SK-N-SH (cell line): ENCODE results near the gene TMEM89. TPM values are rescaled to one million over a fixed set of nuclear protein-coding genes. Genes with fewer than 3 reads are reported as not detected.

Source experiments
- CTCF ChIA-PET: fragments of 300-600, 350-600 bp; formaldehyde crosslinking; extraction: SDS; loops from one replicate; lab custom pipeline; 2021; lab: Yijun Ruan, JAX
- POLR2A ChIA-PET: fragments of 350-600 bp; sonication (Branson Sonifier 250); formaldehyde crosslinking; extraction: SDS; loops from one replicate; lab custom pipeline; 2020; ENCODE audit warnings: antibody characterized with exemption, inconsistent platforms; lab: Yijun Ruan, JAX
- DNase-seq: peaks from one replicate; pipeline ENCODE4 v3.0.0; 2012
- H2AFZ ChIP-seq: fragments of 200-600 bp; sonication (generic); 2 replicates; pipeline ENCODE4 v1.8.1; 2016; ENCODE audit warnings: antibody characterized with exemption, mild to moderate bottlenecking, low read depth
- H3F3A ChIP-seq: fragments of 200-600 bp; sonication (generic); replicated peaks from 2 replicates; pipeline ENCODE3; 2016; ENCODE audit warnings: antibody characterized with exemption, mild to moderate bottlenecking; ENCODE audit not compliant: insufficient read depth
- H3K27ac ChIP-seq, 2 experiments: fragments of 200-500 bp in 1 of 2; fragments of 200-600 bp in 1 of 2; sonication (Bioruptor generic) in 1 of 2; sonication (generic), shearing (Covaris generic) in 1 of 2; 2 replicates each; pipeline versions ENCODE4 v1.5.1 to v1.6.1; 2014 to 2016; ENCODE audit warnings: low read depth in 2 of 2, inconsistent platforms in 1 of 2, low read length in 1 of 2, mild to moderate bottlenecking in 1 of 2, mixed read lengths in 1 of 2
- H3K27me3 ChIP-seq: fragments of 200-600 bp; sonication (generic), shearing (Covaris generic); 2 replicates; pipeline ENCODE4 v1.6.1; 2016; ENCODE audit warnings: mixed run types; ENCODE audit not compliant: insufficient read depth
- H3K36me3 ChIP-seq, 2 experiments: fragments of 200-500 bp in 1 of 2; fragments of 200-600 bp in 1 of 2; sonication (Bioruptor generic) in 1 of 2; sonication (generic) in 1 of 2; replicated peaks in 1 of 2; 2 replicates each; pipeline versions ENCODE3 to v1.5.1; 2014 to 2016; ENCODE audit warnings: low read length in 1 of 2, mild to moderate bottlenecking in 1 of 2; ENCODE audit not compliant: insufficient read depth in 2 of 2, control insufficient read depth in 1 of 2
- H3K4me1 ChIP-seq, 2 experiments: fragments of 200-500 bp in 1 of 2; fragments of 200-600 bp in 1 of 2; sonication (Bioruptor generic) in 1 of 2; sonication (generic), shearing (Covaris generic) in 1 of 2; 2 replicates each; pipeline versions ENCODE4 v1.5.1 to v1.6.1; 2014 to 2016; ENCODE audit warnings: low read depth in 1 of 2, low read length in 1 of 2, mixed run types in 1 of 2; ENCODE audit not compliant: insufficient read depth in 2 of 2, control insufficient read depth in 1 of 2
- H3K4me2 ChIP-seq: fragments of 200-600 bp; sonication (generic), shearing (Covaris generic); 2 replicates; pipeline ENCODE4 v1.6.1; 2017; ENCODE audit warnings: mixed run types
- H3K4me3 ChIP-seq, 2 experiments: fragments of 200-500 bp in 1 of 2; fragments of 200-600 bp in 1 of 2; sonication (Bioruptor generic) in 1 of 2; sonication (generic), shearing (Covaris generic) in 1 of 2; 2 replicates each; pipeline versions ENCODE4 v1.5.1 to v1.8.1; 2014 to 2016; ENCODE audit warnings: low read depth in 2 of 2, inconsistent platforms in 1 of 2, low read length in 1 of 2, mild to moderate bottlenecking in 1 of 2, mixed read lengths in 1 of 2, moderate library complexity in 1 of 2
- H3K79me2 ChIP-seq: fragments of 200-600 bp; sonication (generic); 2 replicates; pipeline ENCODE4 v1.8.1; 2017; ENCODE audit warnings: mild to moderate bottlenecking; ENCODE audit not compliant: insufficient read depth
- H3K9ac ChIP-seq: fragments of 200-600 bp; sonication (generic); 2 replicates; pipeline ENCODE4 v1.6.1; 2017; ENCODE audit warnings: mixed run types
- H3K9me2 ChIP-seq: fragments of 200-600 bp; sonication (generic); 2 replicates; pipeline ENCODE4 v1.6.1; 2017; ENCODE audit warnings: mixed run types
- H3K9me3 ChIP-seq: fragments of 200-600 bp; sonication (generic); 2 replicates; pipeline ENCODE4 v1.6.1; 2017; ENCODE audit warnings: mixed run types, mild to moderate bottlenecking, moderate library complexity
- H4K20me1 ChIP-seq: fragments of 200-600 bp; sonication (generic); 2 replicates; pipeline ENCODE4 v1.6.1; 2017; ENCODE audit warnings: mild to moderate bottlenecking, mixed run types; ENCODE audit not compliant: insufficient read depth
- ELF1 ChIP-seq: IDR thresholded peaks from 2 replicates; pipeline ENCODE4 v1.4.0; 2012
- EZH2phosphoT487 ChIP-seq: fragments of 200-600 bp; sonication (generic); IDR thresholded peaks from 2 replicates; pipeline ENCODE4 v1.6.1; 2017; ENCODE audit warnings: low read depth, mixed run types, mild to moderate bottlenecking, antibody characterized with exemption, moderate library complexity, borderline replicate concordance
- FOXJ3 ChIP-seq: sonication (generic); formaldehyde crosslinking; IDR thresholded peaks from 2 replicates; pipeline ENCODE4 v1.5.1; 2020; ENCODE audit warnings: mild to moderate bottlenecking, missing genetic modification reagents
- FOXM1 ChIP-seq: IDR thresholded peaks from 2 replicates; pipeline ENCODE4 v1.4.0; 2012; ENCODE audit warnings: low read depth, mild to moderate bottlenecking
- GATA2 ChIP-seq: sonication (generic); formaldehyde crosslinking; IDR thresholded peaks from 2 replicates; pipeline ENCODE4 v1.5.0; 2020; ENCODE audit warnings: mild to moderate bottlenecking, missing genetic modification reagents
- JUND ChIP-seq: IDR thresholded peaks from 2 replicates; pipeline ENCODE4 v1.4.0; 2012
- MEF2A ChIP-seq: IDR thresholded peaks from 2 replicates; pipeline ENCODE4 v1.4.0; 2012; ENCODE audit warnings: low read depth, borderline replicate concordance
- MXI1 ChIP-seq: IDR thresholded peaks from 2 replicates; pipeline ENCODE4 v1.6.1; 2012; ENCODE audit warnings: mild to moderate bottlenecking, low read depth, low read length, improper control_type of control experiment
- NFIC ChIP-seq: IDR thresholded peaks from 2 replicates; pipeline ENCODE4 v1.4.0; 2012; ENCODE audit warnings: borderline replicate concordance
- NRF1 ChIP-seq: IDR thresholded peaks from 2 replicates; pipeline ENCODE4 v1.6.1; 2012; ENCODE audit warnings: low read depth, mild to moderate bottlenecking, low read length
- POLR2AphosphoS5 ChIP-seq: IDR thresholded peaks from 2 replicates; pipeline ENCODE4 v1.6.1; 2012; ENCODE audit warnings: low read depth, low read length
- RAD21 ChIP-seq: IDR thresholded peaks from 2 replicates; pipeline ENCODE4 v1.6.1; 2012; ENCODE audit warnings: mild to moderate bottlenecking, low read length
- RCOR1 ChIP-seq: fragments of 150-350 bp; IDR thresholded peaks from 2 replicates; pipeline ENCODE4 v1.6.1; 2017; ENCODE audit warnings: antibody characterized with exemption, low read length
- RFX5 ChIP-seq: IDR thresholded peaks from 2 replicates; pipeline ENCODE4 v1.6.1; 2012; ENCODE audit warnings: mild to moderate bottlenecking, improper control_type of control experiment, low read length
- RXRA ChIP-seq: IDR thresholded peaks from 2 replicates; pipeline ENCODE4 v1.4.0; 2012; ENCODE audit warnings: low read depth, mild to moderate bottlenecking, borderline replicate concordance
- SMC3 ChIP-seq: IDR thresholded peaks from 2 replicates; pipeline ENCODE4 v1.6.1; 2012; ENCODE audit warnings: low read depth, low read length, improper control_type of control experiment
- TAF1 ChIP-seq: IDR thresholded peaks from 2 replicates; pipeline ENCODE4 v1.6.1; 2012; ENCODE audit warnings: low read depth, mild to moderate bottlenecking, low read length, moderate library complexity, borderline replicate concordance
- TCF12 ChIP-seq: IDR thresholded peaks from 2 replicates; pipeline ENCODE4 v1.4.0; 2012
- TEAD4 ChIP-seq: IDR thresholded peaks from 2 replicates; pipeline ENCODE4 v1.4.0; 2012; ENCODE audit warnings: mild to moderate bottlenecking, borderline replicate concordance; ENCODE audit not compliant: insufficient read depth
- YY1 ChIP-seq: IDR thresholded peaks from 2 replicates; pipeline ENCODE4 v1.4.0; 2012; ENCODE audit warnings: low read depth, mild to moderate bottlenecking
- WGBS: methylation state at CpG from one replicate; pipeline ENCODE4 v1.1.6; 2017; ENCODE audit warnings: low lambda C conversion rate; 5-methylcytosine and 5-hydroxymethylcytosine counted together
- polyA plus RNA-seq, 3 experiments: library from polyadenylated mRNA; depleted of rRNA; stranded (reverse); fragments of >200 nt; gene quantifications; 2 replicates each; pipeline ENCODE4 v1.2.3, GENCODE V29; 2012
- TF ChIP-seq, protein P1 (sequence below): IDR thresholded peaks from 2 replicates; pipeline ENCODE4 v1.4.0; 2012; ENCODE audit warnings: low read depth
- TF ChIP-seq, protein P2 (sequence below): IDR thresholded peaks from 2 replicates; pipeline ENCODE4 v1.6.1; 2012; ENCODE audit warnings: mild to moderate bottlenecking, low read depth, low read length, moderate library complexity
- TF ChIP-seq, protein P3 (sequence below): fragments of 150-350 bp; IDR thresholded peaks from 2 replicates; pipeline ENCODE4 v1.6.1; 2017; ENCODE audit warnings: antibody characterized with exemption, low read length, low read depth, borderline replicate concordance
- TF ChIP-seq, protein P4 (sequence below): IDR thresholded peaks from 2 replicates; pipeline ENCODE4 v1.4.0; 2012; ENCODE audit warnings: low read depth, borderline replicate concordance
- TF ChIP-seq, protein P5 (sequence below): fragments of 150-350 bp; IDR thresholded peaks from 2 replicates; pipeline ENCODE4 v1.6.1; 2016; ENCODE audit warnings: mild to moderate bottlenecking, low read depth, low read length

TMEM89 gene
- polyA plus RNA-seq, 1 of the 3 experiments (the other 2 are of a cell fraction): not detected

DNA sequence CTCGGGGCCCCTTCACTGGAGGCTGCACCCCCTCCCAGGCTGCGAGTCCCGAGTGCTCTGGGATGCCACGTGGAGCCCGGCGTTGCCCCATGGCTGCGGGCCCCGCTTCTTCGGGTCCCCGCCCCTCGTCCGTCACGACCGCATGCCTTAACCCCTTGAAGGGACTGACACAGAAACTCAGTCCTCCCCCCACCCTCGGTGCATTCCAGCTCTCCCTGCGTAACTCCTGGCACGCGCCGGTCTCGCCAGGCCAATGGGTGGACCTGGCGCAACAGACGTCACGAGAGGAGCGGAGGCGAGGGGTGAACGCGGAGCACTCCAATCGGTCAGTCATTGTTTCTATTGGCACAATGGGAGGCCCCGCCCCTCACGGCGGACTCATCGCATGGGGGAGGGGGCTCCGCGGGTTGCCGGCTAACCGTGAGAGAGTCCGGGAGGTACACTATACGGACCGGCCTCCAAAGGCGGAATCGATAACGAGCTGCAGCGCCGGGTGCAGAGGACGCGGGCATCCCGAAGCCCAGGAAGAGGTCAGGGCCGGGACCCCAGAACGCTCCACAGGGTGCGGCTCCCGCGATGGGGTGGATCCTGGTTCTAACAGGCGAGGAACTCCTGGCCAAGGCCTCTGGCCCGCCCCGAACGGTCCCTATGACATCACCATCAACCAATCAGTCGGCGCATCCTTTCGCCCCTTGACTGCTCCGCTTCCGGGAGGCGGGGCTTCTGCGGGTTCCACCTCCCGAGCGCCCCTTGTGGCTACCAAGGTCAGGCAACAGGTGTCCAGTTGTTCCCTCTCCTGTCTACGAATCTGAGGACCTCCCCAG lies 42.1 kb upstream of the TMEM89 start:
- Histone ChIP-seq H3F3A (peaks cover 18% of the 10 kb centered on the region), H3K9me3 (no peaks in the 10 kb centered on the region), H3K9ac (peak overlapping the region; percentile 97), H3K36me3 (peaks cover 14 to 25% of the 10 kb centered on the region in 2 experiments), H2AFZ (peak overlapping the region; percentile 56; the same call in 1 of the 2 replicates), H3K79me2 (peaks cover 28% of the 10 kb centered on the region), H3K27ac (peak overlapping the region; percentile 96 to 99), H3K27me3 (no peaks in the 10 kb centered on the region), H3K9me2 (no peaks in the 10 kb centered on the region), H3K4me3 (peak overlapping the region; percentile 61 to 77), H3K4me1 (peaks cover 4 to 17% of the 10 kb centered on the region in 2 experiments; a peak in 2 of 4 replicates), H4K20me1 (peaks cover 2% of the 10 kb centered on the region; the same call in 1 of the 2 replicates), H3K4me2 (peak overlapping the region; percentile 98)
- ChIA-PET CTCF (interaction anchor here (0.5 to 4.5 kb wide), 21 partner anchors 9 to 335 kb away, joined by 3 to 33 read pairs (median 3); partner anchors contain the start of genes ARIH2, ATRIP, NCKIPSD and SLC26A6), POLR2A (interaction anchor here (0.6 to 2.1 kb wide), 12 partner anchors 11 to 343 kb away, joined by 3 to 15 read pairs (median 4); partner anchors contain the start of genes IP6K2, SLC26A6, UQCRC1 and WDR6)
- DNase-seq: peak; percentile 96
- 2% methylated on average over 36 of the region's 66 CpGs for WGBS
- TF ChIP-seq, protein P1, sequence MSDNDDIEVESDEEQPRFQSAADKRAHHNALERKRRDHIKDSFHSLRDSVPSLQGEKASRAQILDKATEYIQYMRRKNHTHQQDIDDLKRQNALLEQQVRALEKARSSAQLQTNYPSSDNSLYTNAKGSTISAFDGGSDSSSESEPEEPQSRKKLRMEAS: peak; percentile 99
- TF ChIP-seq YY1: peak; percentile 16; the same call in 1 of the 2 replicates
- TF ChIP-seq NRF1: peak; percentile 60
- peak; percentile 95 for TF ChIP-seq RFX5
- TF ChIP-seq SMC3: no peak; the same call in 1 of the 2 replicates
- TF ChIP-seq EZH2phosphoT487: no peak
- TF ChIP-seq NFIC: peak; percentile 3
- no peak for TF ChIP-seq MEF2A
- peak; percentile 53; the same call in 1 of the 2 replicates for TF ChIP-seq FOXJ3 (CRISPR knock-in tag)
- no peak; the same call in 1 of the 2 replicates for TF ChIP-seq RXRA
- peak; percentile 97 for TF ChIP-seq MXI1
- peak; percentile 43; the same call in 1 of the 2 replicates for TF ChIP-seq JUND
- TF ChIP-seq, protein P2, sequence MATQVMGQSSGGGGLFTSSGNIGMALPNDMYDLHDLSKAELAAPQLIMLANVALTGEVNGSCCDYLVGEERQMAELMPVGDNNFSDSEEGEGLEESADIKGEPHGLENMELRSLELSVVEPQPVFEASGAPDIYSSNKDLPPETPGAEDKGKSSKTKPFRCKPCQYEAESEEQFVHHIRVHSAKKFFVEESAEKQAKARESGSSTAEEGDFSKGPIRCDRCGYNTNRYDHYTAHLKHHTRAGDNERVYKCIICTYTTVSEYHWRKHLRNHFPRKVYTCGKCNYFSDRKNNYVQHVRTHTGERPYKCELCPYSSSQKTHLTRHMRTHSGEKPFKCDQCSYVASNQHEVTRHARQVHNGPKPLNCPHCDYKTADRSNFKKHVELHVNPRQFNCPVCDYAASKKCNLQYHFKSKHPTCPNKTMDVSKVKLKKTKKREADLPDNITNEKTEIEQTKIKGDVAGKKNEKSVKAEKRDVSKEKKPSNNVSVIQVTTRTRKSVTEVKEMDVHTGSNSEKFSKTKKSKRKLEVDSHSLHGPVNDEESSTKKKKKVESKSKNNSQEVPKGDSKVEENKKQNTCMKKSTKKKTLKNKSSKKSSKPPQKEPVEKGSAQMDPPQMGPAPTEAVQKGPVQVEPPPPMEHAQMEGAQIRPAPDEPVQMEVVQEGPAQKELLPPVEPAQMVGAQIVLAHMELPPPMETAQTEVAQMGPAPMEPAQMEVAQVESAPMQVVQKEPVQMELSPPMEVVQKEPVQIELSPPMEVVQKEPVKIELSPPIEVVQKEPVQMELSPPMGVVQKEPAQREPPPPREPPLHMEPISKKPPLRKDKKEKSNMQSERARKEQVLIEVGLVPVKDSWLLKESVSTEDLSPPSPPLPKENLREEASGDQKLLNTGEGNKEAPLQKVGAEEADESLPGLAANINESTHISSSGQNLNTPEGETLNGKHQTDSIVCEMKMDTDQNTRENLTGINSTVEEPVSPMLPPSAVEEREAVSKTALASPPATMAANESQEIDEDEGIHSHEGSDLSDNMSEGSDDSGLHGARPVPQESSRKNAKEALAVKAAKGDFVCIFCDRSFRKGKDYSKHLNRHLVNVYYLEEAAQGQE: peak; percentile 7; the same call in 1 of the 2 replicates
- peak; percentile 78; the same call in 1 of the 2 replicates for TF ChIP-seq RCOR1
- TF ChIP-seq RAD21: no peak
- TF ChIP-seq, protein P3, sequence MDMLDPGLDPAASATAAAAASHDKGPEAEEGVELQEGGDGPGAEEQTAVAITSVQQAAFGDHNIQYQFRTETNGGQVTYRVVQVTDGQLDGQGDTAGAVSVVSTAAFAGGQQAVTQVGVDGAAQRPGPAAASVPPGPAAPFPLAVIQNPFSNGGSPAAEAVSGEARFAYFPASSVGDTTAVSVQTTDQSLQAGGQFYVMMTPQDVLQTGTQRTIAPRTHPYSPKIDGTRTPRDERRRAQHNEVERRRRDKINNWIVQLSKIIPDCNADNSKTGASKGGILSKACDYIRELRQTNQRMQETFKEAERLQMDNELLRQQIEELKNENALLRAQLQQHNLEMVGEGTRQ: no peak
- TF ChIP-seq FOXM1: no peak
- TF ChIP-seq GATA2 (CRISPR knock-in tag): no peak
- TF ChIP-seq POLR2AphosphoS5: peak; percentile 82; the same call in 1 of the 2 replicates
- TF ChIP-seq TAF1: peak; percentile 56; the same call in 1 of the 2 replicates
- peak; percentile 85; the same call in 1 of the 2 replicates for TF ChIP-seq TEAD4
- TF ChIP-seq TCF12: peak; percentile 38; the same call in 1 of the 2 replicates
- TF ChIP-seq ELF1: peak; percentile 89
- TF ChIP-seq, protein P4, sequence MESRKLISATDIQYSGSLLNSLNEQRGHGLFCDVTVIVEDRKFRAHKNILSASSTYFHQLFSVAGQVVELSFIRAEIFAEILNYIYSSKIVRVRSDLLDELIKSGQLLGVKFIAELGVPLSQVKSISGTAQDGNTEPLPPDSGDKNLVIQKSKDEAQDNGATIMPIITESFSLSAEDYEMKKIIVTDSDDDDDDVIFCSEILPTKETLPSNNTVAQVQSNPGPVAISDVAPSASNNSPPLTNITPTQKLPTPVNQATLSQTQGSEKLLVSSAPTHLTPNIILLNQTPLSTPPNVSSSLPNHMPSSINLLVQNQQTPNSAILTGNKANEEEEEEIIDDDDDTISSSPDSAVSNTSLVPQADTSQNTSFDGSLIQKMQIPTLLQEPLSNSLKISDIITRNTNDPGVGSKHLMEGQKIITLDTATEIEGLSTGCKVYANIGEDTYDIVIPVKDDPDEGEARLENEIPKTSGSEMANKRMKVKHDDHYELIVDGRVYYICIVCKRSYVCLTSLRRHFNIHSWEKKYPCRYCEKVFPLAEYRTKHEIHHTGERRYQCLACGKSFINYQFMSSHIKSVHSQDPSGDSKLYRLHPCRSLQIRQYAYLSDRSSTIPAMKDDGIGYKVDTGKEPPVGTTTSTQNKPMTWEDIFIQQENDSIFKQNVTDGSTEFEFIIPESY: no peak; the same call in 1 of the 2 replicates
- TF ChIP-seq, protein P5, sequence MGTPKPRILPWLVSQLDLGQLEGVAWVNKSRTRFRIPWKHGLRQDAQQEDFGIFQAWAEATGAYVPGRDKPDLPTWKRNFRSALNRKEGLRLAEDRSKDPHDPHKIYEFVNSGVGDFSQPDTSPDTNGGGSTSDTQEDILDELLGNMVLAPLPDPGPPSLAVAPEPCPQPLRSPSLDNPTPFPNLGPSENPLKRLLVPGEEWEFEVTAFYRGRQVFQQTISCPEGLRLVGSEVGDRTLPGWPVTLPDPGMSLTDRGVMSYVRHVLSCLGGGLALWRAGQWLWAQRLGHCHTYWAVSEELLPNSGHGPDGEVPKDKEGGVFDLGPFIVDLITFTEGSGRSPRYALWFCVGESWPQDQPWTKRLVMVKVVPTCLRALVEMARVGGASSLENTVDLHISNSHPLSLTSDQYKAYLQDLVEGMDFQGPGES: no peak
